Type B pancreatic cell (in vitro differentiated cells): Measurements from ENCODE around the gene CDIPT. TPM values are rescaled to one million over a fixed set of nuclear protein-coding genes. Genes with fewer than 3 reads are reported as not detected.

ENCODE experiments used
- DNase-seq: peaks from one replicate; pipeline ENCODE4 v3.0.0; 2021; ENCODE audit warnings: mixed read lengths; ENCODE audit not compliant: unreplicated experiment; ENCODE audit errors: extremely low spot score
- H3K27ac Mint-ChIP-seq: 2 replicates; pipeline ENCODE4 v1.8.0; 2021; ENCODE audit warnings: mild to moderate bottlenecking, mixed read lengths
- H3K27me3 Mint-ChIP-seq: 2 replicates; pipeline ENCODE4 v1.8.0; 2021; ENCODE audit warnings: mixed read lengths
- H3K36me3 Mint-ChIP-seq: 2 replicates; pipeline ENCODE4 v1.8.0; 2021; ENCODE audit warnings: mixed read lengths
- H3K4me1 Mint-ChIP-seq: one replicate; pipeline ENCODE4 v1.8.0; 2021; ENCODE audit warnings: mixed read lengths; ENCODE audit not compliant: unreplicated experiment
- H3K4me3 Mint-ChIP-seq: 2 replicates; pipeline ENCODE4 v1.8.0; 2021; ENCODE audit warnings: mild to moderate bottlenecking, mixed read lengths
- H3K9me3 Mint-ChIP-seq: 2 replicates; pipeline ENCODE4 v1.8.0; 2021; ENCODE audit warnings: mixed read lengths
- total RNA-seq: library from RNA; stranded (reverse); gene quantifications from 2 replicates; pipeline ENCODE4 v1.2.1, GENCODE V29; 2021; ENCODE audit warnings: low replicate concordance
- TF ChIP-seq, protein P1 (sequence below): fragments of 200-600 bp; sonication (generic); conservative IDR thresholded peaks from 2 replicates; pipeline ENCODE4 v1.5.0; 2021; ENCODE audit warnings: antibody characterized with exemption, mild to moderate bottlenecking

CDIPT gene
- total RNA-seq, 1 donor from 2014 or later: 58.0 TPM

DNA sequence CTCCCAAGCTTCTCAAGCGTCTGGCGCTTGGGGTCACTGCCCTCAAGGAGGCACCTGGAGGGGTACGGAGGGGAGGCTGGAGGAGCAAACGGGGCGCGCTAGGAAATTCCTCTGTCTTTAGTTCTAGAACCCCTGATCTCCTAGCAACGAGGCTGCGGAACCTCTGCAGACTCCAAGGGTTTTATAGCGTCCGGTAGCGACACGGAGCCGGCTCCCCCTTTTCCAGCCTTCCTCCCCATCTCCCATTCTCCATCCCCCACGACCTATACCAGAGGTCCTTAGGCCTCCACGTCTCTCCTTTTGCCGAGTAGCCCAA, 601 bp upstream of the CDIPT start:
- Mint-ChIP-seq H3K9me3 (no peaks in the 10 kb centered on the region), H3K4me3 (peak overlapping the region; percentile 93), H3K27me3 (no peaks in the 10 kb centered on the region), H3K27ac (peak overlapping the region; percentile 100), H3K4me1 (peaks cover 15% of the 10 kb centered on the region), H3K36me3 (peaks cover 4% of the 10 kb centered on the region)
- TF ChIP-seq, protein P1, sequence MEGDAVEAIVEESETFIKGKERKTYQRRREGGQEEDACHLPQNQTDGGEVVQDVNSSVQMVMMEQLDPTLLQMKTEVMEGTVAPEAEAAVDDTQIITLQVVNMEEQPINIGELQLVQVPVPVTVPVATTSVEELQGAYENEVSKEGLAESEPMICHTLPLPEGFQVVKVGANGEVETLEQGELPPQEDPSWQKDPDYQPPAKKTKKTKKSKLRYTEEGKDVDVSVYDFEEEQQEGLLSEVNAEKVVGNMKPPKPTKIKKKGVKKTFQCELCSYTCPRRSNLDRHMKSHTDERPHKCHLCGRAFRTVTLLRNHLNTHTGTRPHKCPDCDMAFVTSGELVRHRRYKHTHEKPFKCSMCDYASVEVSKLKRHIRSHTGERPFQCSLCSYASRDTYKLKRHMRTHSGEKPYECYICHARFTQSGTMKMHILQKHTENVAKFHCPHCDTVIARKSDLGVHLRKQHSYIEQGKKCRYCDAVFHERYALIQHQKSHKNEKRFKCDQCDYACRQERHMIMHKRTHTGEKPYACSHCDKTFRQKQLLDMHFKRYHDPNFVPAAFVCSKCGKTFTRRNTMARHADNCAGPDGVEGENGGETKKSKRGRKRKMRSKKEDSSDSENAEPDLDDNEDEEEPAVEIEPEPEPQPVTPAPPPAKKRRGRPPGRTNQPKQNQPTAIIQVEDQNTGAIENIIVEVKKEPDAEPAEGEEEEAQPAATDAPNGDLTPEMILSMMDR: no peak
- DNase-seq: no peak

DNA sequence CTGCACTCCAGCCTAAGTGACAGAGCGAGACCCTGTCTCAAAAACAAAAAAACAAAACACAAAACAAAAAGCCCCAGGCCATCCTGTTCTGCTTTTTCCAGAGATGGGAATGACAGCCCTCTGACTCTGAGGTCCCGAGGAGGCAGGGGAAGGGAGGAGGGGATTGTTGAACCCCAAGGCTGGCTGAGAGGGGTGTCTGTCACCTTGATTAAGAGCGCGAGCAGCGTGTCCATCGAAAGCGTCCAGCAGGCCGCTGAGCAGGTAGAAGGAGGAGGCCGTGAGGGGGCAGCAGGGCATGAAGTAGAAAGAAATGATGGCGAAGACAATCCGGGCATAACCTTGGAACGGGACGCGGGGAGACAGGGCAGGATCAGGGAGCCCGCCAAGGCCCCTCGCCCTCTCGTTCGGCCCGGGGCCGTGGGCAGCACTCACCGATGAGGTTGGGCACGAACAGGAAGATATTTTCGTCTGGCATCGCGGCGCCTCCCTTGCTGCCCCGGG, 593 bp downstream of the CDIPT start:
- DNase-seq: no peak
- Mint-ChIP-seq H3K27me3 (no peaks in the 10 kb centered on the region), H3K4me3 (peak overlapping the region; percentile 98), H3K36me3 (peaks cover 8% of the 10 kb centered on the region), H3K27ac (peak overlapping the region; percentile 95), H3K9me3 (no peaks in the 10 kb centered on the region), H3K4me1 (peaks cover 15% of the 10 kb centered on the region)
- TF ChIP-seq, protein P1: no peak

DNA sequence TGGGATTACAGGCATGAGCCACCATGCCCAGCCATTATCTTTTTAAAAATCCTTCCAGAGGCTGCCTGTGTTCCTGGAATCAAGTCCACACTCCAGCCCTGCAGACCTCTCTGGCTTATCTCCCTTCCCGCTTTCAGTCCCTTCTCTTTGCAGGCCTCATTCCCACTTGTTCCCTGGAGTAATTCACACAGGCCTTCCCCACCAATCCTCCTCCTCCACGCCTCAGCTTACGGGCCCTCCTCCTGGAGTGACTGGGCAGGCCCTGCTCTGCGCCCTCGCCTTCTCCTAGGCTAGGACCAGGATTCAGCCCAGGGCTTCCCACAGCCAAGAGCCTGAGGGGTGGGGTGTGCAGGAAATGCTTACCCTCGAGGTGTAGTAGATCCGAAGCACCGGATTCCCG, 2.8 kb downstream of the CDIPT start:
- Mint-ChIP-seq H3K27ac (no peak overlapping the region), H3K4me3 (peak overlapping the region; percentile 98), H3K27me3 (no peaks in the 10 kb centered on the region), H3K4me1 (peaks cover 15% of the 10 kb centered on the region), H3K9me3 (no peaks in the 10 kb centered on the region), H3K36me3 (peaks cover 8% of the 10 kb centered on the region)
- no peak for DNase-seq
- TF ChIP-seq, protein P1: no peak

DNA sequence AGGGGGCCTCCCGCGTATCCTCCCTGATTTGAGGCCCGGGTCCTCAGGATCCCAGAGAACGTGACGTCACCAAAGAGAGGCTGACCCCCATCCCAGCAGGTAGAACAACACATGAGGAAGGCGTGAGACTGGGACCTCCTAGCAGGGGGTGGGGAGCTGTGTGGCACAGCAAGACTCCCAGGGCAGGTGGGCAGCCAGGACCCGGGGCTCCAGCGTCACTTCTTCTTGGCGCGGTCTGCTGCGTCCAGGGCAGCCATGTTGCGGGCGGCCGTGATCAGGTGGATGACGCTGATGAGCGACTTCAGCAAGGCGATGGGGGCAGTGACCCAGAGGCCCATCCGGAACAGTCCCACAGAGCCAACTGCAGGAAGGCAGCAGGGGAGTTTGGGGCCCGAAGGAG, 4.1 kb downstream of the CDIPT start:
- H3K27me3 Mint-ChIP-seq: no peaks in the 10 kb centered on the region
- no peak overlapping the region for H3K27ac Mint-ChIP-seq
- peaks cover 15% of the 10 kb centered on the region for H3K4me1 Mint-ChIP-seq
- H3K4me3 Mint-ChIP-seq: peak overlapping the region; percentile 31
- H3K9me3 Mint-ChIP-seq: no peaks in the 10 kb centered on the region
- no peak for DNase-seq
- peaks cover 8% of the 10 kb centered on the region for H3K36me3 Mint-ChIP-seq
- TF ChIP-seq, protein P1: no peak

DNA sequence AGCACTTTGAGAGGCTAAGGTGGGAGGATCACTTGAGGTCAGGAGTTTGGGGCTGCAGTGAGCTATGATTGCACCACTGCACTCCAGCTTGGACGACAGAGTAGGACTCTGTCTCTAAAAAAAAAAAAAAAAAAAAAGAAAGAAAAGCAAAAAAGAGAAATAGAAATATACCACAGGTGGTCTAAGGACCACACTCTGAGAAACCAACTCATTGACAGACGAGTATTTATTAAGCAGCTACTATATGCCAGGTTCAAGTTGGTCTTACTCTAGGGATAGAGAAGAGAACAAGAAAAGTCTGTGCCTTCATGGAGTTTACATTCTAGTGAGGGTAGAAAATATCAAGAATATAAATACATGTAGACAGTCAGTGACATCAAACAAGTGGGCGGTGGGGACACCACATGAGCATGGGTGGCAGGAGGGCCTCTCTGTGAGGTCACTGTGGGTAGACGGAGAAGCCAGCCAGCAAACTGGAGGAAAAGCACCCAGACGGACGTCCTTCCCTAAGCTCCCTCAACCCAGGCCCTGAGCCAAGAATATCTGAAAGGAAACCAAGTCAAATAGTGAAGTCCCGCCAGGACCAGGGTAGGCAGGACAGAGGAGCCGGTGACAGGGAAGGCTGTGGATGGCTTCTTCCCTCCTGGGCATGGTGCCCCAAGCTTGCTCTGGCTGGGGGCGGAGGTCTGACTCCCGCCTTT, 4.7 kb downstream of the CDIPT start:
- peak overlapping the region; percentile 65 for H3K4me3 Mint-ChIP-seq
- H3K27ac Mint-ChIP-seq: no peak overlapping the region
- TF ChIP-seq, protein P1: no peak

More for the DNA sequence above, 4.7 kb downstream of the CDIPT start:
- peaks cover 8% of the 10 kb centered on the region for H3K36me3 Mint-ChIP-seq
- no peaks in the 10 kb centered on the region for H3K27me3 Mint-ChIP-seq
- peaks cover 11% of the 10 kb centered on the region for H3K4me1 Mint-ChIP-seq
- no peak for DNase-seq
- no peaks in the 10 kb centered on the region for H3K9me3 Mint-ChIP-seq
